ENCODE results near the gene TMEM245. TPM values are rescaled to one million over a fixed set of nuclear protein-coding genes. Genes with fewer than 3 reads are reported as not detected.

The TMEM245 gene
- total RNA-seq, 1 donor from 2014 or later: 26.5 TPM

GRCh38 chr9:109005678-109006077 is 114.1 kb downstream of the TMEM245 start:
- H3K27me3 Mint-ChIP-seq (ENCODE audit: unreplicated experiment): no peaks in the 10 kb centered on the region
- no peak for TF ChIP-seq CTCF (IDR thresholded peaks at IDR 0.05; ENCODE audit: partially characterized antibody, unreplicated experiment)
- peaks cover 18% of the 10 kb centered on the region for H3K36me3 Mint-ChIP-seq (ENCODE audit: unreplicated experiment)
- H3K9me3 Mint-ChIP-seq (ENCODE audit: unreplicated experiment): peaks cover 4% of the 10 kb centered on the region
- no peak for DNase-seq
- no peak overlapping the region for H3K27ac Mint-ChIP-seq (ENCODE audit: unreplicated experiment)
- H3K4me3 Mint-ChIP-seq (ENCODE audit: unreplicated experiment): no peak overlapping the region
- peaks cover 4% of the 10 kb centered on the region for H3K4me1 Mint-ChIP-seq (ENCODE audit: low read depth, unreplicated experiment)

GRCh38 chr9:109003116-109003515 is 116.6 kb downstream of the TMEM245 start:
- no peaks in the 10 kb centered on the region for H3K27me3 Mint-ChIP-seq (ENCODE audit: unreplicated experiment)
- peaks cover 18% of the 10 kb centered on the region for H3K36me3 Mint-ChIP-seq (ENCODE audit: unreplicated experiment)
- no peak for TF ChIP-seq CTCF (IDR thresholded peaks at IDR 0.05; ENCODE audit: partially characterized antibody, unreplicated experiment)
- peaks cover 4% of the 10 kb centered on the region for H3K9me3 Mint-ChIP-seq (ENCODE audit: unreplicated experiment)
- DNase-seq: no peak
- H3K27ac Mint-ChIP-seq (ENCODE audit: unreplicated experiment): no peak overlapping the region
- H3K4me3 Mint-ChIP-seq (ENCODE audit: unreplicated experiment): no peak overlapping the region
- peaks cover 4% of the 10 kb centered on the region for H3K4me1 Mint-ChIP-seq (ENCODE audit: low read depth, unreplicated experiment)

- Mint-ChIP-seq H3K9me3 (ENCODE audit: unreplicated experiment) (peaks cover 4% of the 10 kb centered on the region), H3K27me3 (ENCODE audit: unreplicated experiment) (no peaks in the 10 kb centered on the region), H3K4me3 (ENCODE audit: unreplicated experiment) (no peak overlapping the region), H3K36me3 (ENCODE audit: unreplicated experiment) (peaks cover 18% of the 10 kb centered on the region), H3K4me1 (ENCODE audit: low read depth, unreplicated experiment) (peaks cover 4% of the 10 kb centered on the region), H3K27ac (ENCODE audit: unreplicated experiment) (no peak overlapping the region)
- no peak for TF ChIP-seq CTCF (IDR thresholded peaks at IDR 0.05; ENCODE audit: partially characterized antibody, unreplicated experiment)
- no peak for DNase-seq
These were observed 117.6 kb downstream of the TMEM245 start for GRCh38 chr9:109002141-109002540.

- no peak for DNase-seq
- Mint-ChIP-seq H3K27me3 (ENCODE audit: unreplicated experiment) (no peaks in the 10 kb centered on the region), H3K27ac (ENCODE audit: unreplicated experiment) (no peak overlapping the region), H3K4me1 (ENCODE audit: low read depth, unreplicated experiment) (peaks cover 4% of the 10 kb centered on the region), H3K36me3 (ENCODE audit: unreplicated experiment) (peaks cover 18% of the 10 kb centered on the region), H3K4me3 (ENCODE audit: unreplicated experiment) (no peak overlapping the region), H3K9me3 (ENCODE audit: unreplicated experiment) (peaks cover 4% of the 10 kb centered on the region)
- TF ChIP-seq CTCF (IDR thresholded peaks at IDR 0.05; ENCODE audit: partially characterized antibody, unreplicated experiment): no peak
These were observed 118.5 kb downstream of the TMEM245 start for GRCh38 chr9:109001275-109001676.

GRCh38 chr9:108997112-108997511 is 122.6 kb downstream of the TMEM245 start:
- no peak overlapping the region for H3K4me3 Mint-ChIP-seq (ENCODE audit: unreplicated experiment)
- H3K9me3 Mint-ChIP-seq (ENCODE audit: unreplicated experiment): no peaks in the 10 kb centered on the region
- no peak for TF ChIP-seq CTCF (IDR thresholded peaks at IDR 0.05; ENCODE audit: partially characterized antibody, unreplicated experiment)
- H3K27me3 Mint-ChIP-seq (ENCODE audit: unreplicated experiment): no peaks in the 10 kb centered on the region
- H3K4me1 Mint-ChIP-seq (ENCODE audit: low read depth, unreplicated experiment): no peaks in the 10 kb centered on the region
- H3K36me3 Mint-ChIP-seq (ENCODE audit: unreplicated experiment): peaks cover under 1% of the 10 kb centered on the region
- DNase-seq: no peak
- H3K27ac Mint-ChIP-seq (ENCODE audit: unreplicated experiment): no peak overlapping the region

Measured in glutamatergic neuron (in vitro differentiated cells).